NCI-H2227 treated with DMSO at 0.1 percent for 48 hours (cell line): ENCODE measurements around the gene CRY2.

ENCODE experiments used
- DNase-seq: peaks from one replicate; lab custom pipeline; 2025; lab: John Stamatoyannopoulos, UW

Gene CRY2

DNA sequence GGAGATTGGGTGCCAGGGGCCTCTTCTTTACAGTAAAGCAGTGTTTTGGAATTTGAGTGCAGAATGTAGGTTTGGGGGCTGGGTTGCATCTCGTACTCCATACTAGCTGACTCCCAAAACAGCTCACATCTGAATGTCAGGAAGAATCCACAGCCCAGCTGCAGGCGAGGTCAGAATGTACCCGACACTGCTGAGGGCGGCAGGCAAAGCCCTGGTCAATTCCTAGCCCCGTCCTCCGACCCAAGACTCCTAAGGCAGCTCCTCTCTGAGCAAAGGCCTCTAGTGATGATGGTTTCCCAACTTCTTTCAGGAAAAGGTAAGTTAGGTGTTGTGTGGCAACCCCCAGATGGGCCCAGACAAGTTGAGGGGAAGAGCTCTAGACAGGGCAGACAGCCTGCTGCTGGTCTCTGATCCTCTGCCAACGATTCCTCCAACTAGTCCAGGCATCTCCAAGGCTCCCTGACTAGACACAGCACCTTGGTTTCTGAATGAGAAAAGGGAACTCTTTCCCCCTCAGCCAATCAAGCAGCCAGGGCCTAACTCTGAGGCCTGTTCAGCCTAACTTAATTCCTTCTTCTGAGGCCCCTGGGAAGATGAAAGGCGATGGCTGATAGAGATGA lies 83.8 kb downstream of the CRY2 start:
- DNase-seq = no peak

DNA sequence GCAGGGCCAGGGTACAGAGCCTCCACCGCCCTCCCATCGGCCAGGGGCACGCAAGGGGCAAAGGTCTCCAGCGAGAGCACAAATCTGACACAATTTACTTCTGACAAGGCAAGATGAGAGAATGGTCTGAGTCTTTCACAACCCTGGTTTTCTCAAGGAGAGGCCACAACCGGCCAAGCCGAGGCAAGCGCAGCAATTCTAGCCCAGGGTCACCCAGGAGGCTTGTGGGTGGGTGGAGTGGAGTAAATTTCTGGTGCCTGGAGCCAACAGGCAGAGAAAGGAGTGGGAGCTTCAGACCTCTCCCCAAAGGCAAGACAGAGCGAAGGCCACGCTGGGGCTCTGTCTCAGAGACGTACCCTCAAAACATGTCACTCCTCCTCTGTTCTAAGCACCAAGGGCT lies 84.5 kb downstream of the CRY2 start:
- DNase-seq = no peak

DNA sequence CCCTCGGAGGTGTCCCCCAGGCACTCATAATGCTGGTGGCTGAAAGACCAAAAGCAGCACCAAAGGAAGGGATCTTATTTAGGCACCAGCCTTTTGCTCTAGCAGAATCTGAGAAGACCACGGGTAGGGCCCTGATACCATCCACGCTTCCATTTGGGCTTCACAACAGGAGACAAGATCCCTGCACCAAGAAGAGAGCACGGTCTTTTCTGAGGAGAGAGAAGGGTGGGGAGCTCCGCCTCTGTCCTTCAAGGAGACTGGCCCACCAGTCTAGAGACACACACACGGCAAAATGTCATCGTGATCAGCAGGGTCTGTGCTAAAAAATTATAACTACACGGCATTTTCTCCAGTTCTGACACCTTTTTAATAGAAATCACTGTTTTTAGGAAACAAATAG lies 84.9 kb downstream of the CRY2 start:
- no peak for DNase-seq
